ENCODE results near the gene XPR1. TPM values are rescaled to one million over a fixed set of nuclear protein-coding genes. Genes with fewer than 3 reads are reported as not detected.

The XPR1 gene
- total RNA-seq, 3 donors from 2014 or later (not counting 1 experiment from before 2014, with no cell fraction given) = 14.8 to 18.2 (median 16.7) TPM

GRCh38 chr1:180892675-180893074, 260.9 kb downstream of the XPR1 start:
- WGBS (ENCODE audit: insufficient coverage) = 100% methylated on average over 2 of the region's 2 CpGs
- Histone ChIP-seq H3K36me3 (ENCODE audit: control insufficient read depth, insufficient read depth, low read length) (peaks cover 2% of the 10 kb centered on the region), H3K9me3 (ENCODE audit: control insufficient read depth, insufficient read depth, low read length) (no peaks in the 10 kb centered on the region), H3K4me3 (ENCODE audit: low read length) (no peak overlapping the region), H3K4me1 (ENCODE audit: control insufficient read depth, insufficient read depth, low read length) (no peaks in the 10 kb centered on the region), H3K27me3 (ENCODE audit: control insufficient read depth, insufficient read depth, low read length) (no peaks in the 10 kb centered on the region), H3K27ac (ENCODE audit: low read length) (no peak overlapping the region)
- intact Hi-C loops (cut with micrococcal nuclease) = no loop called here
- ATAC-seq (no peak), DNase-seq (no peak)
- Mint-ChIP-seq H3K27ac (no peak overlapping the region), H3K27me3 (ENCODE audit: low read depth in 2 of 2) (peaks cover 0 to 2% of the 10 kb centered on the region in 2 donors), H3K36me3 (no peaks in the 10 kb centered on the region), H3K4me1 (peaks cover 0 to 4% of the 10 kb centered on the region in 2 donors), H3K9me3 (no peaks in the 10 kb centered on the region), H3K4me3 (no peak overlapping the region)
- no peak for TF ChIP-seq CTCF (IDR thresholded peaks at IDR 0.05)

GRCh38 chr1:180893614-180894013, 261.8 kb downstream of the XPR1 start:
- Histone ChIP-seq H3K27ac (ENCODE audit: low read length) (no peak overlapping the region), H3K36me3 (ENCODE audit: control insufficient read depth, insufficient read depth, low read length) (no peaks in the 10 kb centered on the region), H3K9me3 (ENCODE audit: control insufficient read depth, insufficient read depth, low read length) (no peaks in the 10 kb centered on the region), H3K27me3 (ENCODE audit: control insufficient read depth, insufficient read depth, low read length) (no peaks in the 10 kb centered on the region), H3K4me1 (ENCODE audit: control insufficient read depth, insufficient read depth, low read length) (no peaks in the 10 kb centered on the region), H3K4me3 (ENCODE audit: low read length) (no peak overlapping the region)
- no peak for DNase-seq
- Mint-ChIP-seq H3K9me3 (no peaks in the 10 kb centered on the region), H3K4me3 (no peak overlapping the region), H3K27ac (no peak overlapping the region), H3K4me1 (peaks cover 0 to 4% of the 10 kb centered on the region in 2 donors), H3K27me3 (ENCODE audit: low read depth in 2 of 2) (peaks cover 0 to 2% of the 10 kb centered on the region in 2 donors), H3K36me3 (no peaks in the 10 kb centered on the region)
- 75% methylated on average over 2 of the region's 3 CpGs for WGBS (ENCODE audit: insufficient coverage)
- ATAC-seq = no peak
- intact Hi-C loops (cut with micrococcal nuclease) = no loop called here
- TF ChIP-seq CTCF (IDR thresholded peaks at IDR 0.05) = no peak

- H3K4me1 Mint-ChIP-seq = peaks cover 0 to 4% of the 10 kb centered on the region in 2 donors
Observed at GRCh38 chr1:180896161-180896560, 264.3 kb downstream of the XPR1 start.

More at GRCh38 chr1:180896161-180896560, 264.3 kb downstream of the XPR1 start:
- Histone ChIP-seq H3K4me1 (ENCODE audit: control insufficient read depth, insufficient read depth, low read length) (no peaks in the 10 kb centered on the region), H3K9me3 (ENCODE audit: control insufficient read depth, insufficient read depth, low read length) (no peaks in the 10 kb centered on the region), H3K4me3 (ENCODE audit: low read length) (no peak overlapping the region), H3K27ac (ENCODE audit: low read length) (no peak overlapping the region), H3K27me3 (ENCODE audit: control insufficient read depth, insufficient read depth, low read length) (no peaks in the 10 kb centered on the region), H3K36me3 (ENCODE audit: control insufficient read depth, insufficient read depth, low read length) (no peaks in the 10 kb centered on the region)
- H3K27ac Mint-ChIP-seq = no peak overlapping the region
- peaks cover 0 to 2% of the 10 kb centered on the region in 2 donors for H3K27me3 Mint-ChIP-seq (ENCODE audit: low read depth in 2 of 2)
- TF ChIP-seq CTCF (IDR thresholded peaks at IDR 0.05) = no peak
- WGBS (ENCODE audit: insufficient coverage) = 95% methylated on average over 3 of the region's 3 CpGs
- H3K36me3 Mint-ChIP-seq = no peaks in the 10 kb centered on the region
- ATAC-seq (no peak), DNase-seq (no peak)
- H3K4me3 Mint-ChIP-seq = no peak overlapping the region
- no peaks in the 10 kb centered on the region for H3K9me3 Mint-ChIP-seq
- intact Hi-C loops (cut with micrococcal nuclease) = no loop called here

All from natural killer cell (primary cell).